HG03342 (cell line): ENCODE results near the gene PBX2.
"Not testable (repeated sequence)": the region's sequence is repeated elsewhere in the genome, so short reads cannot be mapped to it uniquely, and the experiment has no call there.

Experiments
- ATAC-seq: cut with Tn5 transposase; IDR thresholded peaks from one replicate; pipeline ENCODE4 v1.9.1; 2021; ENCODE audit warnings: mild to moderate bottlenecking, moderate library complexity; ENCODE audit not compliant: unreplicated experiment

PBX2 gene

GRCh38 chr6:32151863-32152768, 37.9 kb downstream of the PBX2 start, which contains the start of gene PRRT1:
TSS of gene PRRT1 (minus strand) at chr6:32151939. CDS start at chr6:32151827, 112 bp downstream.
- ATAC-seq: no peak

- ATAC-seq: no peak
These were observed 38.7 kb downstream of the PBX2 start for GRCh38 chr6:32151181-32151862.

- no peak for ATAC-seq
These were observed 39.8 kb downstream of the PBX2 start for GRCh38 chr6:32149932-32150870.

GRCh38 chr6:32149092-32149755, 40.8 kb downstream of the PBX2 start:
- no peak for ATAC-seq

GRCh38 chr6:32148289-32149091, 41.5 kb downstream of the PBX2 start:
- no peak for ATAC-seq

- no peak for ATAC-seq
These were observed 42.4 kb downstream of the PBX2 start for GRCh38 chr6:32147401-32148132.

GRCh38 chr6:32146687-32147086, 43.3 kb downstream of the PBX2 start:
- no peak for ATAC-seq

- no peak for ATAC-seq
These were observed 43.7 kb downstream of the PBX2 start for GRCh38 chr6:32146287-32146686.

GRCh38 chr6:32144238-32144637, 45.8 kb downstream of the PBX2 start:
- ATAC-seq: not testable (repeated sequence)

GRCh38 chr6:32140420-32141046, 49.5 kb downstream of the PBX2 start:
- ATAC-seq: no peak

GRCh38 chr6:32139590-32139989, 50.4 kb downstream of the PBX2 start:
- no peak for ATAC-seq

- no peak for ATAC-seq
These were observed 52.5 kb downstream of the PBX2 start for GRCh38 chr6:32137454-32137853.
